BJ (cell line): Measurements from ENCODE around the gene PNKP. TPM values are rescaled to one million over a fixed set of nuclear protein-coding genes. Genes with fewer than 3 reads are reported as not detected.

Experiments
- CTCF ChIA-PET: fragments of 350-600 bp; formaldehyde crosslinking; extraction: SDS; loops from one replicate; lab custom pipeline; 2021; ENCODE audit warnings: antibody characterized with exemption, inconsistent platforms; lab: Yijun Ruan, JAX
- POLR2A ChIA-PET: fragments of 300-600 bp; sonication (Branson Sonifier 250); formaldehyde crosslinking; extraction: SDS; loops from one replicate; lab custom pipeline; 2021; ENCODE audit warnings: antibody characterized with exemption; lab: Charles Lee
- DNase-seq: peaks from one replicate; pipeline ENCODE4 v3.0.0-alpha.2; 2011; ENCODE audit warnings: low read depth
- H3K27me3 ChIP-seq: 2 replicates; pipeline ENCODE4 v1.6.0; 2011; ENCODE audit warnings: low read length; ENCODE audit not compliant: control insufficient read depth, insufficient read depth
- H3K36me3 ChIP-seq: 2 replicates; pipeline ENCODE4 v1.5.1; 2011; ENCODE audit warnings: low read length; ENCODE audit not compliant: control insufficient read depth, insufficient read depth
- H3K4me3 ChIP-seq: 2 replicates; pipeline ENCODE4 v1.5.1; 2011; ENCODE audit warnings: low read depth, mild to moderate bottlenecking, control low read depth, low read length
- CTCF ChIP-seq: IDR thresholded peaks from 2 replicates; pipeline ENCODE4 v1.5.1; 2011; ENCODE audit warnings: low read depth, mild to moderate bottlenecking, control low read depth, inconsistent platforms, low read length, moderate library complexity; ENCODE audit not compliant: insufficient read depth
- polyA plus RNA-seq: library from polyadenylated mRNA; depleted of rRNA; stranded (reverse); fragments of >200 nt; gene quantifications from 2 replicates; pipeline ENCODE4 v1.2.3, GENCODE V29; 2011

PNKP gene
- polyA plus RNA-seq, 1 experiment: 28.9 TPM

GRCh38 chr19:49862391-49863253 is 4.8 kb downstream of the PNKP start:
- H3K36me3 ChIP-seq: peaks cover 40% of the 10 kb centered on the region
- H3K27me3 ChIP-seq: no peaks in the 10 kb centered on the region
- DNase-seq: no peak
- no peak overlapping the region for H3K4me3 ChIP-seq
- TF ChIP-seq CTCF: peak; percentile 39
- POLR2A ChIA-PET: no interaction called here
- CTCF ChIA-PET: interaction anchor here (0.6 to 1.1 kb wide), 4 partner anchors 9 to 145 kb away, joined by 3 read pairs; no protein-coding TSS in a partner anchor

GRCh38 chr19:49861541-49862378 is 5.6 kb downstream of the PNKP start:
- Histone ChIP-seq H3K4me3 (no peak overlapping the region), H3K27me3 (no peaks in the 10 kb centered on the region), H3K36me3 (peaks cover 47% of the 10 kb centered on the region)
- no peak for TF ChIP-seq CTCF
- CTCF ChIA-PET: interaction anchor here (0.8 to 1.0 kb wide), 2 partner anchors 8 to 28 kb away, joined by 3 read pairs; no protein-coding TSS in a partner anchor
- DNase-seq: no peak
- POLR2A ChIA-PET: no interaction called here

- Histone ChIP-seq H3K4me3 (no peak overlapping the region), H3K36me3 (peaks cover 51% of the 10 kb centered on the region), H3K27me3 (no peaks in the 10 kb centered on the region)
- POLR2A ChIA-PET: no interaction called here
- DNase-seq: no peak
- TF ChIP-seq CTCF: no peak
- CTCF ChIA-PET: no interaction called here
These were observed 6.3 kb downstream of the PNKP start for GRCh38 chr19:49861107-49861506.

GRCh38 chr19:49860336-49861102 is 6.9 kb downstream of the PNKP start:
- CTCF ChIA-PET: no interaction called here
- no peaks in the 10 kb centered on the region for H3K27me3 ChIP-seq
- peaks cover 55% of the 10 kb centered on the region for H3K36me3 ChIP-seq
- no peak for TF ChIP-seq CTCF
- POLR2A ChIA-PET: no interaction called here
- no peak overlapping the region for H3K4me3 ChIP-seq
- no peak for DNase-seq
